K562 (cell line): Measurements from ENCODE around the gene YPEL1. TPM values are rescaled to one million over a fixed set of nuclear protein-coding genes. Genes with fewer than 3 reads are reported as not detected.
"Not testable (repeated sequence)": the region's sequence is repeated elsewhere in the genome, so short reads cannot be mapped to it uniquely, and the experiment has no call there.

Experiments used
- ATAC-seq: fragments of 200-7000 bp; cut with Tn5 transposase; 3 replicates; pipeline ENCODE4 v1.9.1; 2020; ENCODE audit warnings: moderate library complexity
- BruUV-seq: library from RNA; stranded (reverse); fragments of 400-500 nt; replicated peaks from 2 replicates; lab custom pipeline; 2021; lab: Mats Ljungman, UMichigan
- CTCF ChIA-PET: fragments of 300-600 bp; formaldehyde crosslinking; extraction: SDS; loops from one replicate; lab custom pipeline; 2021; ENCODE audit warnings: low intra/inter-chr PET ratio; lab: Yijun Ruan, JAX
- POLR2A ChIA-PET: fragments of 300-600, 350-650 bp; sonication (Branson Sonifier 250); formaldehyde crosslinking; extraction: SDS; loops from one replicate; lab custom pipeline; 2021; ENCODE audit warnings: antibody characterized with exemption, inconsistent platforms; lab: Yijun Ruan, JAX
- DNase-seq, 4 experiments: peaks; one replicate each; pipeline versions ENCODE4 v3.0.0 to v3.0.0-alpha.2; 2011 to 2018; ENCODE audit warnings: low spot score in 3 of 4, mixed read lengths in 3 of 4; ENCODE audit errors: extremely low read depth in 1 of 4
- FAIRE-seq: peaks from 2 replicates; lab custom pipeline; 2011; peaks lifted over from hg19 to GRCh38; lab: Jason Lieb, UNC
- H2AFZ ChIP-seq: 2 replicates; pipeline ENCODE4 v1.6.0; 2011; ENCODE audit warnings: low read depth, low read length, control low read depth, inconsistent platforms
- H3K27ac ChIP-seq: fragments of 200-600 bp; 3 replicates; pipeline ENCODE4 v1.8.0; 2011; ENCODE audit warnings: low read depth, mild to moderate bottlenecking, control low read depth, inconsistent platforms, low read length, moderate library complexity, mixed read lengths; ENCODE audit errors: extremely low read depth
- H3K27me3 ChIP-seq, 2 experiments: fragments of 300-600 bp in 1 of 2; 2 replicates in 1 of 2; 3 replicates in 1 of 2; pipeline versions ENCODE4 v1.6.0 to v1.8.0; 2011; ENCODE audit warnings: inconsistent platforms in 2 of 2, low read length in 2 of 2, mild to moderate bottlenecking in 1 of 2, mixed read lengths in 1 of 2, moderate library complexity in 1 of 2; ENCODE audit not compliant: control insufficient read depth in 2 of 2, insufficient read depth in 2 of 2
- H3K36me3 ChIP-seq: fragments of 300-600 bp; 3 replicates; pipeline ENCODE4 v1.8.0; 2011; ENCODE audit warnings: mild to moderate bottlenecking, low read length, inconsistent platforms; ENCODE audit not compliant: control insufficient read depth, insufficient read depth
- H3K4me1 ChIP-seq, 2 experiments: fragments of 200-600 bp in 1 of 2; replicated peaks in 1 of 2; 2 replicates in 1 of 2; 3 replicates in 1 of 2; pipeline versions ENCODE4 v1.5.1 to v1.8.0; 2011; ENCODE audit warnings: inconsistent platforms in 2 of 2, low read length in 2 of 2, mild to moderate bottlenecking in 1 of 2, mixed read lengths in 1 of 2, moderate library complexity in 1 of 2; ENCODE audit not compliant: control insufficient read depth in 2 of 2, insufficient read depth in 2 of 2
- H3K4me2 ChIP-seq: 2 replicates; pipeline ENCODE4 v1.6.1; 2011; ENCODE audit warnings: low read length, control low read depth, inconsistent platforms, mixed read lengths; ENCODE audit not compliant: insufficient read depth
- H3K4me3 ChIP-seq: fragments of 200-600 bp; sonication (generic), shearing (Covaris generic); 2 replicates; pipeline ENCODE4 v1.5.1; 2016; ENCODE audit warnings: control low read depth, inconsistent platforms
- H3K79me2 ChIP-seq: fragments of 200-600 bp; 3 replicates; pipeline ENCODE4 v1.8.0; 2011; ENCODE audit warnings: low read length, inconsistent platforms; ENCODE audit not compliant: control insufficient read depth, insufficient read depth
- H3K9ac ChIP-seq, 2 experiments: 2 replicates each; pipeline versions ENCODE4 v1.6.0 to v1.6.1; 2011; ENCODE audit warnings: low read depth in 2 of 2, low read length in 2 of 2, control low read depth in 1 of 2, inconsistent platforms in 1 of 2, mild to moderate bottlenecking in 1 of 2, mixed read lengths in 1 of 2; ENCODE audit not compliant: insufficient read depth in 1 of 2
- H3K9me1 ChIP-seq: one replicate; pipeline ENCODE4 v1.6.0; 2011; ENCODE audit warnings: inconsistent platforms, mild to moderate bottlenecking, low read length, moderate library complexity; ENCODE audit not compliant: control insufficient read depth, insufficient read depth
- H3K9me3 ChIP-seq: replicated peaks from 2 replicates; pipeline ENCODE4 v1.5.1; 2011; ENCODE audit warnings: low read depth, low read length, inconsistent platforms; ENCODE audit not compliant: control insufficient read depth, insufficient read depth
- H4K20me1 ChIP-seq: replicated peaks from 2 replicates; pipeline ENCODE4 v1.6.1; 2011; ENCODE audit warnings: low read length, inconsistent platforms, mixed read lengths; ENCODE audit not compliant: control insufficient read depth, insufficient read depth
- AFF4 ChIP-seq: sonication (generic); formaldehyde crosslinking; IDR thresholded peaks from 2 replicates; pipeline ENCODE4 v1.8.0; 2023; ENCODE audit warnings: mild to moderate bottlenecking, missing genetic modification reagents
- ARID1B ChIP-seq: fragments of 450-650 bp; IDR thresholded peaks from 2 replicates; pipeline ENCODE4 v1.6.1; 2016; ENCODE audit warnings: antibody characterized with exemption, mild to moderate bottlenecking, inconsistent platforms
- MBD2 ChIP-seq: sonication (generic); IDR thresholded peaks from 2 replicates; pipeline ENCODE4 v1.6.1; 2016; ENCODE audit warnings: low read depth, borderline replicate concordance
- NCOA4 ChIP-seq: fragments of 450-650 bp; IDR thresholded peaks from 2 replicates; pipeline ENCODE4 v1.6.1; 2018; ENCODE audit warnings: mild to moderate bottlenecking; ENCODE audit not compliant: partially characterized antibody
- RFX5 ChIP-seq: IDR thresholded peaks from 2 replicates; pipeline ENCODE4 v1.6.1; 2011; ENCODE audit warnings: low read depth, mild to moderate bottlenecking, improper control_type of control experiment, low read length
- SLC30A9 ChIP-seq: fragments of 250-450 bp; sonication (Bioruptor Pico); IDR thresholded peaks from 2 replicates; pipeline ENCODE4 v1.8.0; 2022; ENCODE audit warnings: mild to moderate bottlenecking, moderate library complexity
- THAP12 ChIP-seq: fragments of 250-450 bp; sonication (Bioruptor Pico); IDR thresholded peaks from 2 replicates; pipeline ENCODE4 v1.9.0; 2021; ENCODE audit warnings: mild to moderate bottlenecking, inconsistent platforms
- ZBTB1 ChIP-seq: sonication (generic); formaldehyde crosslinking; IDR thresholded peaks from 2 replicates; pipeline ENCODE4 v1.8.1; 2023; ENCODE audit warnings: missing genetic modification reagents, low read depth, mild to moderate bottlenecking, borderline replicate concordance
- WGBS: fragments of 100-300 bp; shearing (Covaris generic); methylation state at CpG from one replicate; pipeline ENCODE4 v1.1.6; 2016; ENCODE audit warnings: low coverage, mixed read lengths; ENCODE audit not compliant: insufficient coverage; ENCODE audit errors: missing lambda C conversion rate; 5-methylcytosine and 5-hydroxymethylcytosine counted together
- in situ Hi-C: fragments of 300-500 bp; cut with MboI; formaldehyde crosslinking; loops from 4 replicates; pipeline ENCODE4 v1.15.0; 2018; ENCODE audit warnings: inconsistent platforms, mixed read lengths
- intact Hi-C: fragments of 100-400 bp; cut with micrococcal nuclease; formaldehyde crosslinking; loops from 2 replicates; pipeline ENCODE4 v1.14.2; 2022
- polyA plus RNA-seq, 8 experiments: library from polyadenylated mRNA; depleted of rRNA in 4 of 8; stranded (reverse) in 5 of 8; unstranded in 3 of 8; fragments of >200 nt; fragmentation: Nextera tagmentation in 2 of 8; fragmentation: Illumina TruSeq in 1 of 8; extraction: Ambion mirVana in 2 of 8; extraction: Trizol in 1 of 8; gene quantifications; 2 replicates each; pipeline versions ENCODE4 v1.2.1 to v1.2.3, GENCODE V29; 2011 to 2014; ENCODE audit warnings: inconsistent platforms in 1 of 8, missing spikeins in 1 of 8
- total RNA-seq, 7 experiments: library from RNA; depleted of rRNA in 6 of 7; stranded (reverse); fragments of >200 nt in 6 of 7; fragmentation: Illumina TruSeq in 2 of 7; extraction: Trizol in 2 of 7; gene quantifications; 2 replicates each; pipeline versions ENCODE4 v1.2.1 to v1.2.3, GENCODE V29; 2011 to 2021; ENCODE audit warnings: low replicate concordance in 1 of 7

YPEL1 gene
- total and polyA plus RNA-seq, 9 of the 15 experiments (the other 6 are each of a cell fraction or from before 2014, with no cell fraction given): 0.07 to 2.2 (median 0.46) TPM

- TF ChIP-seq AFF4 (CRISPR knock-in tag) (no peak), RFX5 (no peak), NCOA4 (peak; percentile 10), MBD2 (no peak), ARID1B (no peak)
- TF ChIP-seq, all 486 proteins: peak for 13
Observed at GRCh38 chr22:21679383-21679782, 56.2 kb downstream of the YPEL1 start (continued).

- POLR2A ChIA-PET: interaction anchor here (0.9 to 6.7 kb wide), 6 partner anchors 9 to 260 kb away, joined by 3 to 52 read pairs (median 22); partner anchors contain the start of gene PPIL2
- BruUV-seq, intact Hi-C loops, CTCF ChIA-PET, H2AFZ ChIP-seq, H3K4me3 ChIP-seq, ATAC-seq: not testable (repeated sequence)
- H4K20me1 ChIP-seq: peaks cover 18% of the 10 kb centered on the region
- 97% methylated on average over 11 of the region's 12 CpGs for WGBS
- peaks cover 0 to 30% of the 10 kb centered on the region in 2 experiments; a peak in 2 of 5 replicates for H3K4me1 ChIP-seq
- peak; percentile 57; the same call in 1 of the 2 replicates for TF ChIP-seq THAP12 (CRISPR knock-in tag)
- 0 out of 2 replicates have a peak, but pooled peaks have one; percentile 54 for TF ChIP-seq SLC30A9 (CRISPR knock-in tag)
- 0 out of 2 replicates have a peak, but pooled peaks have one; percentile 36 for TF ChIP-seq ZBTB1 (CRISPR knock-in tag)
- TF ChIP-seq, all 486 proteins: peak for 3; not testable (repeated sequence) for 483
- DNase-seq, H3K9ac ChIP-seq, H3K27ac ChIP-seq, in situ Hi-C loops, H3K27me3 ChIP-seq, H3K79me2 ChIP-seq, FAIRE-seq, H3K9me3 ChIP-seq, H3K4me2 ChIP-seq: not testable (repeated sequence)
- H3K9me1 ChIP-seq: peaks cover 11% of the 10 kb centered on the region
- peaks cover 68% of the 10 kb centered on the region for H3K36me3 ChIP-seq
Observed at GRCh38 chr22:21678842-21679241, 56.8 kb downstream of the YPEL1 start.
